GM19240 (cell line): ENCODE measurements around the gene BCAS1.

Source experiments
- DNase-seq: peaks from one replicate; pipeline ENCODE4 v3.0.0; 2011; ENCODE audit warnings: low spot score; ENCODE audit not compliant: insufficient read length

BCAS1 gene

DNA sequence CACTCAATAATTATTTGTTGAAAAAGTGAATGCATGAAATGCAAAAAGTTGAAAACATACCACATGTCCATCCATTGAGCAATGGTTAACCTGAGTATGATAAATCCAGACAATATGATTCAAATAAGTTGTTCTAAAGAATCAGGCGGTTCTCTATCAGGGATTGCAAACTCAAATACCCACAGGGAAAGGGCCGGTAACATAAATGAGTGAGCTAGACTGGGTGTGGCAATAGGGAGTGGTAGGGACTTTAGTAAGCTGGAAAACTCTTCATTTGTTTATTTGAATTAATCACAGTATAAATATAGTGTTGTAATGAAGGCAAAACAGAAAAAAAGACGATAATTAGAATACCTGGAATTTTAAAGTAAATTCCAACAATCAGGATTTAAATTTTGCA lies 106.3 kb downstream of the BCAS1 start:
- DNase-seq: no peak

DNA sequence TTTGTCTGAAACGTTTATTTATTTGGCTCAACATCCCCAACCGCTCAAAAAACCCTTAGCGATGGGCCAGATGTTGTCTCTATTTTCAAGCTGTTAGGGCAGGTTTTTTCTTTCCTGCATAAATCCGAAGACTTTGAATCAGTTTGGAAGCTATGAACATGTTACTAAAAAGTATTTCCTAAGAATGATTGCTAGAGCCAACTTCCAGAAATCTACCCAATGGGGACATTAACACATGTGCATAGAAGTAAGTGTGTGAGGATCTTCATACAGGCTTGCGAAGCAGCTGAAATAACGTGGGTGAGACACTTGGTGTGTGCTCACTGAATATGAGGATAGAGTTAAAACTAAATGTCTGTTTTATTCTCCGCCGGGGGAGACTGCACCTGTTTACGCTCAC lies 106.8 kb downstream of the BCAS1 start:
- DNase-seq: no peak

- DNase-seq: no peak
These were observed 108.0 kb downstream of the BCAS1 start for GRCh38 chr20:53962388-53962787.

DNA sequence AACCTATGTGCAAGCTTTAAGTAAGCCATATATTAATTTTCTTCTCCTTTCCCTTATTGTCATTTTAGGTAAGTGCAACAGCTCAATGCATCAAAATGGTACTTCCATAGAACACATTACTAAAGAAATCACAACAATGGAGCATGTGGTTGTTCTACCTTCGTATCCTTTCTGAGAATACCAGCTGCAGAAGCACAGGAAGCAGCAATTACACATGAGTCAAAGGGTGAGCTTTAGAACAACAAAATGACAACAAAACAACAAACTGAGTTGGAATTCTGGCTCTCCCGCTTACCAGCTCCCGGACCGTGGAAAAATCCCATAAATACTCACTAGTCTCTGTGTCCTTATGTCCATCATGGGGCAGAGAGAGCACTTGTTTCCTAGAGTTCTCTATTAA lies 108.9 kb downstream of the BCAS1 start:
- DNase-seq: no peak

- no peak for DNase-seq
These were observed 109.7 kb downstream of the BCAS1 start for GRCh38 chr20:53960579-53961272.

DNA sequence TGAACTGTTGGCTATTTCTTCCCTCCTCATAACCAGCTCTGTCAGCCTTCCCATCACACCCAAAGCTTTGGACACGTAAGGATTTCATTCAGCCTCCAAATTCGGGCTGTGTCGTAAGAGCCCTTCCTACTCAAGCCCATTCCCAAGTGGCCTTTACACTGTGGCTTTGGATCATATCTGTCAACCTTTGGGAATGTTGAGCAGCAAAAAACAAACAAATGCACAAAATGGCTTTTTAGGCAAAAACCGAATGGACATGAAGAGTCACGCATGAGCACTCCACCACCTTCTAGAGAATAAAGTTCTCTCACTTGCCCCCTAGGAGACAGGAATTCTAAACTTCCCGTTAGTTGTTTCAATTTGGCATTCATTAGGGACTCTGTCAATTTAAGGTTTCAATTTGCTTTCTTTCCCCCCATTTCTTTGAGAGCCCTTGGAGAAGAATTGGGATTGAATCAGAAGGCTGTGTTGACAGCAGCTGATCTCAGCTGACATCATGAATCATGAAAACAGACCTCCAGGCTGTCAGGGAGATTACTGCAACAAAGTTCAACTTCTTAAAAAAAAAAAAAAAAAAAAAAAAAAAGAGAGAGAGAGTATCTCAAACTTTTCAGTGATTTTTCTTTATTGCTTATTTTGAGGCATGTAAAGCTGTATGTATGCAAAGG lies 110.3 kb downstream of the BCAS1 start:
- DNase-seq: no peak

GRCh38 chr20:53958260-53958659 lies 112.1 kb downstream of the BCAS1 start:
- DNase-seq: no peak

DNA sequence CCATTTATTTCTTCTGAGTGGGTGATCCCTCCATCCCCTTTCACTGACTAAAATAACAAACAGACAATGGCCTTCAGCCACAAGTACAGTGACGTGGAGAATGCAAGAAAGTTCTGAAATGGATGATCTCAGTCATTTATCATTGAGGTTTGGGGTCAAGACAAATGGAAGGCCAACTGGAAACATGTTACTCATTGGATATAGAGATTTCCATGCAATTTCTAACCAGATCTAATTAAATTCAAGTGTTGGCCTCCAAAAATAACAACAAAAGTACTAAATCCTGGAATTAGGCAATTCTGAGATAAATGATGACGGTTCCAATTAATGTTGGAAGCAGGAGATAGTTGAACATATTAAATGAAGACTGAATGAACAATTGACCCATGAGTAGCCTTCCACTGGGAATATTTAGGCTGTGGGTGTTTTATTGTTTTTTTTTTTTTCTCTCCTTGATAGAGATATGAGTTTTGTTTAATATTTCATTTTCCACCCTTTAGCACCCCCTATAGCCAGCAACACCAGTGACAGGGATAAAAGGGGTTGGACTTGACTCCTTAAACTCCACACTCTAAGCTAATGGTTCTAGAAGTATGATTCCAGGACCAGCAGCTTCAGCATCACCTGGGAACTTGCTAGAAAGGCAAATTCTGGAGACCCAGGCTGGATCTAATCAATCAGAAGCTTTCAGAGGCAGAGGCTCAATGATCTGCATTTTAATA lies 112.8 kb downstream of the BCAS1 start:
- DNase-seq: no peak

DNA sequence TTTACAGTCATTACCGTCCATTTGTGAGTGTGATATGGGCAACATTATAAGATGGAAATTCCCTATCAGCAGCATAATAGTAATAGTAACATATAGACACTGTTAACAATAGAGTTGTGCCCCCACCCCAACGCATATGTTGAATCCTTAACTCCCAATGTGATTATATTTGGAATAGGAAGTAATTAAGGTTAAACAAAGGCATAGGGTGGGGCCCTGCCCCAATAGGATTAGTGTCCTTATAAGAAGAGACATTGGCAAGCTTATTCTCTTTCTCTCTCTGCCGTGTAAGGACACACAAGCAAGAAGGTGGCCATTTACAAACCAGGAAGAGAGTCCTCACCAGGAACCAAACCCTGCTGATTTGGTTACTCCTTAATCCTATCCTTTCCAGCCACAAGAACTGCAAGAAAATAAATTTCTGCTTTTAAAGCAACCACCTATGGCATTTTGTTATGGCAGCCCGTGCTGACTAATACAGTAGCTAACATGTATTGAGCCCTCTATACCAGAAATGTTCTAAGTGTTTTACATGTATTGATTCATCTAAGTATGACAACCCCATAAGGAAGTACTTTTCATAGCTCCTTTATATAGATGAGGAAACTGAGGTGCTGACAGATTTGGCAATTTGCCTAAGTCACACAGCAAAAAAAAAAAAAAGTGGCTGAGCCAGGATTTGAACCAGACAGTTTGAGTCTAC lies 114.2 kb downstream of the BCAS1 start:
- no peak for DNase-seq

- DNase-seq: no peak
These were observed 115.4 kb downstream of the BCAS1 start for GRCh38 chr20:53954723-53955658.

- DNase-seq: no peak
These were observed 117.8 kb downstream of the BCAS1 start for GRCh38 chr20:53952528-53953096.

GRCh38 chr20:53950578-53950977 lies 119.8 kb downstream of the BCAS1 start:
- no peak for DNase-seq

DNA sequence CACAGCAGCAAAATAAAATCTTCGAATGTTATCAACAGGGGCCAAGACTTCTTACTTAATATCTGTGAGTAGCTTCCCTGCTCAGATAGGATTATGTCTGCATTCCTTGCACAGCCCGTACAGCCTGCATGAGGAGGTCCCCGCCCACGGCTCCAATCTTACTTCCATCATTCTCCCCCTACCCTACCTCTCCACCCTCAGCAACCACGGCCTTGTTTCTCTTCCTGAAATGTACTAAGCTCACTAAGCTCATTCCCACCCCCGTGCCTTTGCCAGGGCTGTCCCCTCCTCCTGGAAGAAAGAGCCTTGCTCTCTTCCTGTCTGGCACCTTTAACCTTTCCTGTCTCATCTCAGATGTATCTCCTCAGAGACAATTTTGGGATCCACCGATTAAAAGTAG lies 120.4 kb downstream of the BCAS1 start:
- DNase-seq: no peak

DNA sequence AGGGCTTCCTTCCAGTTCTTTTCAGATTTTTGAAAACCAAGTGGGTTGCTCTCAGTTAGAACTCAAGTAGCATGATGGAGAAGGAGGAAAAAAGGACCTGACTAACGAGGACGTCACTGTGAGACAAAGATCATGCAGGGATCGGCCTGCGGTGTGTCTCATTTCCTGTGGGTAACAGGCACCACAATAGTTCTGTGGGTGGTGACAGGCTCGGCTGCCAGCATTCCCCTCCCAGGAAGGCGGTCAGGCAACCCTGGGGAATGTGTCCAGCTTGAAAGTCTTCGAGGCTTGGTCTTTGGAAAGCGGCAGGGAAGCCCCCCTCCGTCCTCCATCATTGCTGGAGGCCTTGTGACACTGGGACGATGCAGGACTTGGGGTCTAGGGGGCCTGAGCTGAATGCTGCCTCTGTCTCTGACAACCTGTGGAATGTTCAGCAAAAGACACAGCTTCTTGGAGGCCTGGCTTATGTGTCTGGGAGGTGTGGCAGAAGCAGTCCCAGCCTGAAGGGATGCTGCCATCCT lies 121.0 kb downstream of the BCAS1 start:
- no peak for DNase-seq

DNA sequence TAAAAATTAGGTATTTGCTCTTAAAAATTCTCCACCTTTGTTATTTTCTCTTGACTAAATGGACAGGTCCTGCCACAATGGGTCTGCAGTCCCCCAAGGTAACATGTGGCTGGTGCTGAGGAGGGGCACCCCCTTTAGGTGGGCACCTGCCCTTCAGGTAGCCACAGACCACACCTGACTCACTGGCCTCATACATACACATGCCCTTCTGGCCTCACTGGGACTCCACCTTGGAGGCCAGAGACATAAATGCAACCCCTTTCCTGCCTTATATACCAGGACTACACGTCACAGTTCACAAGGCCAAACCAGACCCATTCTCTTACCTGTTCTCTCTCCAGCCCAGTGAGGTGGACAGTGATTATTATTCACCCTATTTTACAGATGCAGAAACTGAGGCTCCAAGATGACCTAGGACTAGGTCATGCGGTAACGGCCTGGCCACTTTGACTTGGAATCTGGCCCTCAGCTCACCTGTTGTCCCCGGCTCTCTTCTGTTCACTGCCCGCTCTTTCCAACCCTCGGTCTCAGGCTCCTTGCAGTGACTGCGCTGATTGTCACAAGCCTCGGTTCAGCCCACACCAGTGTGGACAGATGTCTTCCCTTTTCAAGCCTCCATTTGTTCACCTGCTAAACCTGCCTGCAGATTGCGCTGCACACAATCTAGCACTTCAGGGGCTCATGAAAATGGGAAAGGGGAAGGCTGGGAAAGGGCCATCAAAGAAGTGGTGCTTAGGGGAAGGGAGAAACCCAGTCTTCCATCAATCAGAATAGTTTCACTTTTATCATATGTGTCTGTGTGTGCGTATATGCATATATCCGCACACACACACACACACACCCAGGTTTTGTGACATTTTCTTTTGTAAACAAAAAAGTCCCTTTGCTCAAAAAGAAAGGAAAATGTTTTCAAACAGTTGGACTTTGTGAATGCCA lies 121.7 kb downstream of the BCAS1 start:
- DNase-seq: no peak

DNA sequence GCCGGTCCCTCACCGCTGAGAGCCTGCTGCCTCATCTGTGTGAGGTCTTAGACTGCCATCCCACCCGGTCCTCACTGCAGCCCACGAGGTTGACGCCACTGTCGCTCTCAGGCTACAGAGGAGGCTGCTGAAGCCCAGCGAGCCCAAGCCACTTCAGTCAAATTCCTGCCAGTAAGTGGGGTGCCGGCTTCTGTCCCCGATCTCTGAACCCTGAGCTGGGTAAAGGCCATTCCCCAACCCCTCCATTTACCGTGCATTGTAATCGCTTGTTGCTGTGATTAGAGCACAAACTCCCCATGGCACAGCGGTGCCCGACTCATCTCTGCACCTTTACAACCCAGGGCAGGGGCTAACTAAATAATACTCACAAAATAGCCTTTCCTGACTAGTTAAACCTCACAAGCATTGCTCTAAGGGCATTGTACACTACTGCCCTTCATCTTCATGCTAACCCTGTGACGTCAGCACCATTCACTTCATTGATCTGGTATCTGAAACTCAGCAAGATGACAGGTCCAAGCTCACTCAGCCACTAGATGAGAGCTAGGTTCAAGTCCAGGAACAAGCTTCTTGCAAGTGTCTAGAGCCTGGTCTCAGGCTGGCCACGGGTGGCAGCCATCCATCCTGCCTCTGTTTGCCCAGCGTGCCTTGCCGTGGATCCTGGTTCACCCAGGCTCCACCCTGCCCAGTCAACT lies 122.7 kb downstream of the BCAS1 start:
- no peak for DNase-seq

DNA sequence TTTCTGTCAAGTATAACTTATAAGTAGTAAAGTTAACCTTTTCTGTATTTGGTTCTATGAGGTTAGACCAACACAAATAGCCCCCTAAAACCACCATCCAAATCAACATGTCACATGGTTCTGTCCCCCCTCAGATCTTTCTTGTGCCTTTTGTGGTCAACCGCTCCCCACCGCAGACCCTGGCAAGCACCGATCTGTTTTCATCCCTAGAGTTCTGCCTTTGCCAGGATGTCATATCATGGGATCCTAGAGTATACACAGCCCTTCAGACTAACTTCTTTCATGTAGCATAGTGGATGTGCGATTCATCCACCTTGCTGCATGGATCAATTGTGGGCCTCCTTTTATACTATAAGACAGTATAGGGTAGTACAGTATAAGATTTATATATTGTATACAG lies 124.3 kb downstream of the BCAS1 start:
- DNase-seq: no peak

DNA sequence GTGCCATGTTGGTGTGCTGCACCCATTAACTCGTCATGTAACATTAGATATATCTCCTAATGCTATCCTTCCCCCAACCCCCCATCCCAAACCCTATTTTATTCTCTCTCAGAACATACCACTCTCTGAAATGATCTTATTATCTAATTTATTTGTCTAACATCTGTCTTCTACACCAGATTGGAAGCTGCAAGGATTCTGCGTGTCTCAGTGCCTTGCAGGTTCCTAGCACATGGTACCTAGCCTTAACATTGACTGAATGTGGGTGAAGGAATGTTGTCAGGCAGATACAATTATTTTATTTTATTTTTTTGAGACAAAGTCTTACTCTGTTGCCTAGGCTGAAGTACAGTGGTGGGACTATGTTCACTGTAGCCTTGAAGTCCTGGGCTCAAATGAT lies 124.9 kb downstream of the BCAS1 start:
- DNase-seq: no peak

GRCh38 chr20:53944796-53945195 lies 125.6 kb downstream of the BCAS1 start:
- no peak for DNase-seq
